Measurements from ENCODE around the gene TEC. TPM values are rescaled to one million over a fixed set of nuclear protein-coding genes. Genes with fewer than 3 reads are reported as not detected.
"Not testable (repeated sequence)": the region's sequence is repeated elsewhere in the genome, so short reads cannot be mapped to it uniquely, and the experiment has no call there.

Gene TEC
- total and polyA plus RNA-seq, 10 donors = 1.9 to 15.3 (median 7.2) TPM

- Histone ChIP-seq H3K9me3 (no peaks in the 10 kb centered on the region), H3K4me3 (no peak overlapping the region), H3K36me3 (peaks cover 0 to 53% (median 0%) of the 10 kb centered on the region in 6 donors), H3K4me1 (no peaks in the 10 kb centered on the region), H3K27ac (no peak overlapping the region), H3K27me3 (replicated peaks in 1 of 7) (no peaks in the 10 kb centered on the region)
- 61 to 91% (median 78%) methylated on average over 5 of the region's 5 CpGs for WGBS, 5 donors
- TF ChIP-seq POLR2AphosphoS5 (IDR thresholded peaks at IDR 0.05) (no peak), POLR2A (IDR thresholded peaks at IDR 0.05) (no peak), CTCF (IDR thresholded peaks at IDR 0.05 in 8 of 11, conservative IDR thresholded peaks at IDR 0.05 in 3 of 11) (no peak)
- no peak for DNase-seq
- intact Hi-C loops (cut with DNase I; ENCODE audit: low total_unique reads) = no loop called here
These were observed 101.9 kb downstream of the TEC start for GRCh38 chr4:48167538-48168263.

GRCh38 chr4:48164561-48164960 is 105.1 kb downstream of the TEC start:
- H3K4me3 ChIP-seq; H3K9me3 ChIP-seq; H3K4me1 ChIP-seq; intact Hi-C loops (cut with DNase I; ENCODE audit: low total_unique reads); H3K27ac ChIP-seq; DNase-seq; H3K27me3 ChIP-seq (replicated peaks in 1 of 7): not testable (repeated sequence)
- peaks cover 0 to 64% (median 0%) of the 10 kb centered on the region in 6 donors for H3K36me3 ChIP-seq
- 95 to 98% (median 97%) methylated on average over 9 of the region's 9 CpGs for WGBS, 5 donors

GRCh38 chr4:48163746-48164145 is 105.9 kb downstream of the TEC start:
- no peak for TF ChIP-seq POLR2A (IDR thresholded peaks at IDR 0.05)
- no peak for TF ChIP-seq POLR2AphosphoS5 (IDR thresholded peaks at IDR 0.05)
- no peak for TF ChIP-seq CTCF (IDR thresholded peaks at IDR 0.05 in 8 of 11, conservative IDR thresholded peaks at IDR 0.05 in 3 of 11)
- Histone ChIP-seq H3K4me3 (no peak overlapping the region), H3K9me3 (no peaks in the 10 kb centered on the region), H3K27me3 (replicated peaks in 1 of 7) (no peaks in the 10 kb centered on the region), H3K36me3 (peaks cover 0 to 59% (median 0%) of the 10 kb centered on the region in 6 donors), H3K27ac (no peak overlapping the region), H3K4me1 (no peaks in the 10 kb centered on the region)
- DNase-seq = no peak
- intact Hi-C loops (cut with DNase I; ENCODE audit: low total_unique reads) = no loop called here
- 30 to 59% (median 46%) methylated on average over 1 of the region's 1 CpG for WGBS, 5 donors

GRCh38 chr4:48162162-48162561 is 107.5 kb downstream of the TEC start:
- H3K4me1 ChIP-seq = no peaks in the 10 kb centered on the region
- TF ChIP-seq POLR2A (IDR thresholded peaks at IDR 0.05) (no peak), POLR2AphosphoS5 (IDR thresholded peaks at IDR 0.05) (no peak), CTCF (IDR thresholded peaks at IDR 0.05 in 8 of 11, conservative IDR thresholded peaks at IDR 0.05 in 3 of 11) (no peak)
- H3K36me3 ChIP-seq = peaks cover 0 to 59% (median 0%) of the 10 kb centered on the region in 6 donors
- intact Hi-C loops (cut with DNase I; ENCODE audit: low total_unique reads) = no loop called here
- H3K4me3 ChIP-seq = no peak overlapping the region
- no peak overlapping the region for H3K27ac ChIP-seq
- no peak for DNase-seq
- H3K27me3 ChIP-seq (replicated peaks in 1 of 7) = no peaks in the 10 kb centered on the region
- 75 to 82% (median 79%) methylated on average over 4 of the region's 4 CpGs for WGBS, 5 donors
- H3K9me3 ChIP-seq = peaks cover 0 to 5% (median 0%) of the 10 kb centered on the region in 8 donors

All from spleen (tissue), 11 donors.